ENCODE measurements around the gene ALLC.

DNA sequence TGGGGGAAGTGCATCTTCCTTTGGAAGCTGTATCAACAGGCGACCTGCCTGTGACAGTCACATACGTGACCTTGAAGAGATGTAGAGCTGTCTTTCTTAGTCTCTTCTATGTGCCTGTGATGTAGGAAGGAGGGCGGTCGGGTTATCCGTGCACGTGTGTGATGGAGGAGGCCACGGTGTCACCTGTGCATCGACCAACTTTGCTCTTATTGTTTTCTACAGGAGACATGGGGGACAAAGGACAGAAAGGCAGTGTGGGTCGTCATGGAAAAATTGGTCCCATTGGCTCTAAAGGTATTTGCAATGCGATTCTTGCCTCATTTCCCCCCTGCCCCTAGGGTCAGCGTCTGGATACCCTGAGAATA is 20.7 kb upstream of the ALLC start:
- TF ChIP-seq POLR2A (IDR thresholded peaks at IDR 0.05; ENCODE audit: low read depth, low read length) = no peak
- no peak for TF ChIP-seq SPI1 (IDR thresholded peaks at IDR 0.05; ENCODE audit: low read depth, low read length)
- no peak for TF ChIP-seq PAX5 (IDR thresholded peaks at IDR 0.05; ENCODE audit: insufficient read depth, low read length, severe bottlenecking)
- TF ChIP-seq POLR2AphosphoS5 (IDR thresholded peaks at IDR 0.05; ENCODE audit: low read depth, low read length) = no peak
- no peak for TF ChIP-seq POU2F2 (IDR thresholded peaks at IDR 0.05; ENCODE audit: low read depth, low read length)
